GM19395 (cell line): ENCODE results near the gene PRDM16.

ENCODE experiments used
- ATAC-seq: cut with Tn5 transposase; IDR thresholded peaks from one replicate; pipeline ENCODE4 v1.9.1; 2021; ENCODE audit warnings: mild to moderate bottlenecking, moderate library complexity; ENCODE audit not compliant: unreplicated experiment

The PRDM16 gene

GRCh38 chr1:3346478-3346877 lies 277.5 kb downstream of the PRDM16 start:
- no peak for ATAC-seq

GRCh38 chr1:3347257-3348020 lies 278.4 kb downstream of the PRDM16 start:
- ATAC-seq: no peak

GRCh38 chr1:3348196-3348865 lies 279.3 kb downstream of the PRDM16 start:
- no peak for ATAC-seq

- ATAC-seq: no peak
Observed at GRCh38 chr1:3349161-3349967, 280.4 kb downstream of the PRDM16 start.

GRCh38 chr1:3349968-3350299 lies 280.9 kb downstream of the PRDM16 start:
- ATAC-seq: no peak

GRCh38 chr1:3350506-3351261 lies 281.7 kb downstream of the PRDM16 start:
- ATAC-seq: no peak

- no peak for ATAC-seq
Observed at GRCh38 chr1:3351449-3352298, 282.7 kb downstream of the PRDM16 start.

- no peak for ATAC-seq
Observed at GRCh38 chr1:3352299-3352951, 283.4 kb downstream of the PRDM16 start.

- ATAC-seq: no peak
Observed at GRCh38 chr1:3352952-3353331, 283.9 kb downstream of the PRDM16 start.

GRCh38 chr1:3353876-3354275 lies 284.9 kb downstream of the PRDM16 start:
- no peak for ATAC-seq

GRCh38 chr1:3355089-3355488 lies 286.1 kb downstream of the PRDM16 start:
- ATAC-seq: no peak

GRCh38 chr1:3355894-3356826 lies 287.2 kb downstream of the PRDM16 start:
- no peak for ATAC-seq

GRCh38 chr1:3356827-3357460 lies 287.9 kb downstream of the PRDM16 start:
- no peak for ATAC-seq

GRCh38 chr1:3357526-3358297 lies 288.7 kb downstream of the PRDM16 start:
- ATAC-seq: no peak

- no peak for ATAC-seq
Observed at GRCh38 chr1:3359351-3359750, 290.3 kb downstream of the PRDM16 start.

- no peak for ATAC-seq
Observed at GRCh38 chr1:3359756-3360440, 290.9 kb downstream of the PRDM16 start.
